Measurements from ENCODE around the gene IYD.
"Not testable (repeated sequence)": the region's sequence is repeated elsewhere in the genome, so short reads cannot be mapped to it uniquely, and the experiment has no call there.

The IYD gene

GRCh38 chr6:150427037-150427602 is 58.3 kb downstream of the IYD start:
- no peak for DNase-seq (ENCODE audit: extremely low read depth in 1 of 2, low read depth in 1 of 2)

GRCh38 chr6:150427843-150428242 is 59.0 kb downstream of the IYD start:
- DNase-seq (ENCODE audit: extremely low read depth in 1 of 2, low read depth in 1 of 2), result no peak

DNA sequence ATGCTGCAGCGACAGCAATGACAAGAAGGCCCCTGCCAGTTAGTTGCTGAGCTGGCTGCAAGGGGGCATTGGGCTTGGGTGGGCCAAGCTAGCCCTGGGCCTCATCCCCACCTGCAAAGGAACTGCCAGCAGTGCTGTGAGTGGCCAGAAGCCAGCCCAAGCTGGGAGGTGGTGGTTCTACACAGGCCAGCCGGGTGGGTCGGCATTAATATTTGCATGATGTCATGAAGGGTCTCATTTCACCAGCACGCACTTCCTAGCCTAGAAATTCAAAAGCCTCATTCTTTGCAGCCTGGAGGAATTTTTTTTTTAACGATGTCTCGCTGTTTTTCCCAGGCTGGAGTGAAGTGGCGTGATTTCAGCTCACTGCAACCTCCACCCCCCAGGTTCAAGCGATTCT is 62.0 kb downstream of the IYD start:
- DNase-seq (ENCODE audit: extremely low read depth in 1 of 2, low read depth in 1 of 2), result no peak

DNA sequence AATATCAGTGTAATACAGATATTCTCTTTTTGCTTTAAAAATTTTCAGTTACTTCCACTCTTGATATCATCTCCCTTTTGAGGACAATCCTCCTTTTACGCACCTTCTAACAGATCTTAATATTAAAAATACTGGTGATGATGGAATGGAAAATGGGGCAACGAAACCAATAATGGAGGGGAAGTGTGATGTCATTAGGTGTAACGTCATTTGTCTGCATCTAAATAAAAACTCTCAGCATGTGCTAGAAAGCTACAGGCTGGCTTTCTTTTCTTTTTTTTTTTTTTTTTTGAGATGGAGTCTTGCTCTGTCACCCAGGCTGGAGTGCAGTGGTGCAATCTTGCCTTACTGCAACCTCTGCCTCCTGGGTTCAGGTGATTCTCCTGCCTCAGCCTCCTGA is 66.5 kb downstream of the IYD start:
- DNase-seq (ENCODE audit: extremely low read depth in 1 of 2, low read depth in 1 of 2), result no peak

GRCh38 chr6:150435832-150436231 is 67.0 kb downstream of the IYD start:
- no peak for DNase-seq (ENCODE audit: extremely low read depth in 1 of 2, low read depth in 1 of 2)

- DNase-seq (ENCODE audit: extremely low read depth in 1 of 2, low read depth in 1 of 2), result no peak
These were observed 70.6 kb downstream of the IYD start for GRCh38 chr6:150439373-150439772.

DNA sequence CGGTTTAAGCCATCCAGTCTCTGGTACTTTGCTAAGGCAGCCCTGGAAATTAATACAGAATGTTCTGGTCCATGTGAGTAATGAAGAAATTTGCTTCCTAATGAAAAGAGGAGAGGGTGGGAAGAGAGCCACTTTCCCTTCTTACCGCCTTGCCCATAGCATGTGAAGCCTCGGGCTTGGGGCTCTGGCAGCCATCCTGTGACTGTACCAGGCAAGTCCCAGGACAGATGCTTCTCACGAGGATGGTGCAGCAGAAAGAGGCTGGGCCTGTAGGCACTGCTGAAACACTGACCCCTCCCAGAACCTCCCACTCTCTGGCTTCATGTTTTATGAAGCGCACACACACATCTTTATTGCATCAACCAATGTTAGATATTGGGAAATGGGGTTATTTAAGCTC is 74.8 kb downstream of the IYD start:
- DNase-seq (ENCODE audit: extremely low read depth in 1 of 2, low read depth in 1 of 2), result no peak

- DNase-seq (ENCODE audit: extremely low read depth in 1 of 2, low read depth in 1 of 2), result no peak
These were observed 75.5 kb downstream of the IYD start for GRCh38 chr6:150444308-150444707.

DNA sequence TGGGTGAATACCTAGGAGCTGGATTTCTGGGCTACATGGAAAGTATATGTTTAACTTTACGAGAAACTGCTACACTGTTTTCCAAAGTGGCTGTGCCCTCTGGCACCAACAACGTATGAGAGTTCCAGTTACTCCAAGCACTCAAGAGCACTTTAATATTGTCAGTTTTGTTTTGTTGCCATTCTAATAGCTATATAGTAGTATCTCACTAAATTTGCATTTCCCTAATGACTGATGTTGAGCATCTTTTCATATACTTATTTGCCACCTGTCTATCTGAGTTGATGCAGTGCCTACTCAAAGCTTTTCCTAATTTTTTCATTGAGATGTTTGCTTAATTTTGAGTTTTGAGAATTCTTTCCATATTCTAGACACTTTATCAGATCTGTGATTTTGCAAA is 76.7 kb downstream of the IYD start:
- DNase-seq (ENCODE audit: extremely low read depth in 1 of 2, low read depth in 1 of 2), result no peak

- no peak for DNase-seq (ENCODE audit: extremely low read depth in 1 of 2, low read depth in 1 of 2)
These were observed 79.4 kb downstream of the IYD start for GRCh38 chr6:150448221-150448620.

- DNase-seq (ENCODE audit: extremely low read depth in 1 of 2, low read depth in 1 of 2), result not testable (repeated sequence)
These were observed 80.2 kb downstream of the IYD start for GRCh38 chr6:150449055-150449454.

- no peak for DNase-seq (ENCODE audit: extremely low read depth in 1 of 2, low read depth in 1 of 2)
These were observed 82.1 kb downstream of the IYD start for GRCh38 chr6:150450918-150451317.

DNA sequence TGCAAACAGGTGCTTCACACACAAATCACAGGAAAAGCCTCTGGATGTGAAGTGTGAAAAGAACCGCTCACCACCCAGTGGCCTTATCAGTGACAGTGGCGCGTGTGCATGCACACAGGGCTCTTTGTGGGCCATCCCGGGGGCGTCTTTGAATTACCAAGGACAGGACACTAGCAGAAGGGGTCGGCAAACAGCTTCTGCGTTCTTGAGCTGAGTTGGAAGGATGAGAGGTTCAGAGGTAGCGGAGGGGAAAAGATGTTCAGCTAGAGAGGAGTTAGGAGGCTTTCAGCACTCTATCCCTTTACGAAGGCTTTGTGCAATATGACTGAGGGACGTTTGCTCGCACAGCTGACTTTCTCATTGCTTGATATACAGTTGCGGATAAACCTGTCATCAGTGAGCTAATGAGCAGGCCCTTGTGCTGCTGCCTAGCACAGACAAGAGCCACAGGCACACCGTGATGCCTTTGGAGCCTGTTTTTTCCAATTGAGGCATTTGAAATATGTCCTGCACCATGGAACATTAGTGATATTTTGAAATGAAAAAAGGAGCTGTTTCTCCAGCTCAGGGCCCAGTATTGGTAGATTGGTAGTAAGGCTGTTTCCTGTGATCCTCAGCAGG is 83.1 kb downstream of the IYD start:
- no peak for DNase-seq (ENCODE audit: extremely low read depth in 1 of 2, low read depth in 1 of 2)

DNA sequence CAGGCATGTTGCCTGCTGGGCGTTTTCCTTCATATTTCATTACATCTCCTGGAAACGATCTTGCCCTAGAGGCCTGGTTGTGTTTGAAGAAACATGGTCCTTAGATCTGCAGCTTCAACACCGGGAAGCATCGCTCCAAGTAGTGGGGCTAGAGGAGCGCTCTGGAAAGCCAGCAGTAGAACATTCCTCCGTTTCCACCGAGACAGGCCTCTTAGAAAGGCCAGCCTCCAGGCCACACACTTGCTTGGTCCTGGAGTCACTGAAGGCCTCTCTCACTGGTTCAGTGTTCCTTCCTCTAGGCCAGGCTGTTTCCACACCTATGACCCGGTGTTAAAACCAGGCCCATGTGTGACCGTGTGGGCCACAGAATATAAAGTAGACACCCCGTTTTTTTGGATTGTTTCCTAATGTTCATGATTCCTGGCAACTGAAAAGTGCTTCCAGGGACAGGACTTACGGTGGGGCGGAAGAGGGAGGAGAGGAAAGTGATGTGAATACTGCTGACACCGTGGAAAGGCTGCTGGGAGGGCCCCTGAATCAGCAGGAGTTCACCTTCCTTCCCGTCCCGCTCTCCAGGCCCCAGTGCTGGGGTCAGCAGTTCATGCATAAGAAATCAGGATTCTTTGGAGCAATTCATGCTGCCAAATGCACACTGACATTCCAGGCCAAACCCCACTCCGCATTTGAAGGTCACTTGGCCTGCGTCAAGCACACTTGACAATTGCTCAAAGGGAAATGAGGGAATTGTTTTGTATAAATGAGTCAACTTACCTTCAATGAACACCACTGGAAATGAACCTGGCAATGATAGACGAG is 83.8 kb downstream of the IYD start:
- no peak for DNase-seq (ENCODE audit: extremely low read depth in 1 of 2, low read depth in 1 of 2)

- DNase-seq (ENCODE audit: extremely low read depth in 1 of 2, low read depth in 1 of 2), result no peak
These were observed 84.5 kb downstream of the IYD start for GRCh38 chr6:150453357-150453756.

Data from activated CD8-positive, alpha-beta memory T cell treated with anti-CD3 and anti-CD28 coated beads for 1 hour (primary cell).